Lower lobe of right lung (tissue), 2 donors: ENCODE data around the gene FNIP2. TPM values are rescaled to one million over a fixed set of nuclear protein-coding genes. Genes with fewer than 3 reads are reported as not detected.

Experiments used
- ATAC-seq, 2 donors: fragments of 200-7000 bp; cut with Tn5 transposase; one replicate each; pipeline ENCODE4 v1.9.1; 2020 to 2022; ENCODE audit warnings: mild to moderate bottlenecking in 2 of 2, moderate library complexity in 2 of 2
- DNase-seq: peaks from one replicate; pipeline ENCODE4 v3.0.0-alpha.2; 2020
- H3K27ac ChIP-seq: fragments of 200-600 bp; one replicate; pipeline ENCODE4 v1.8.0; 2022
- H3K27me3 ChIP-seq: fragments of 200-600 bp; one replicate; pipeline ENCODE4 v1.8.0; 2022; ENCODE audit warnings: low read depth
- H3K36me3 ChIP-seq: fragments of 200-600 bp; one replicate; pipeline ENCODE4 v1.8.0; 2022; ENCODE audit warnings: mild to moderate bottlenecking
- H3K4me1 ChIP-seq: fragments of 200-600 bp; one replicate; pipeline ENCODE4 v1.8.0; 2022
- H3K4me3 ChIP-seq: fragments of 200-600 bp; one replicate; pipeline ENCODE4 v1.8.0; 2022; ENCODE audit warnings: mild to moderate bottlenecking
- H3K9me3 ChIP-seq: fragments of 200-600 bp; one replicate; pipeline ENCODE4 v1.8.0; 2022
- intact Hi-C: fragments of 100-400 bp; cut with DNase I; formaldehyde crosslinking; loops from one replicate; pipeline ENCODE4 v1.11.0; 2022
- total RNA-seq: library from RNA; stranded (reverse); fragmentation: NEBNext Ultra II Directional; extraction: Animal tissue kit (Norgen Biotek cat#: 25700); gene quantifications from one replicate; pipeline ENCODE4 v1.2.1, GENCODE V29; 2021
- TF ChIP-seq, protein P1 (sequence below): fragments of 200-600 bp; IDR thresholded peaks from one replicate; pipeline ENCODE4 v1.8.0; 2022; ENCODE audit warnings: antibody characterized with exemption, mild to moderate bottlenecking
- donor health status: DM: no; HTN: yes; CAD: no; lungs with severe emphysema.

The FNIP2 gene
- total RNA-seq, 1 donor from 2014 or later, result 90.7 TPM

DNA sequence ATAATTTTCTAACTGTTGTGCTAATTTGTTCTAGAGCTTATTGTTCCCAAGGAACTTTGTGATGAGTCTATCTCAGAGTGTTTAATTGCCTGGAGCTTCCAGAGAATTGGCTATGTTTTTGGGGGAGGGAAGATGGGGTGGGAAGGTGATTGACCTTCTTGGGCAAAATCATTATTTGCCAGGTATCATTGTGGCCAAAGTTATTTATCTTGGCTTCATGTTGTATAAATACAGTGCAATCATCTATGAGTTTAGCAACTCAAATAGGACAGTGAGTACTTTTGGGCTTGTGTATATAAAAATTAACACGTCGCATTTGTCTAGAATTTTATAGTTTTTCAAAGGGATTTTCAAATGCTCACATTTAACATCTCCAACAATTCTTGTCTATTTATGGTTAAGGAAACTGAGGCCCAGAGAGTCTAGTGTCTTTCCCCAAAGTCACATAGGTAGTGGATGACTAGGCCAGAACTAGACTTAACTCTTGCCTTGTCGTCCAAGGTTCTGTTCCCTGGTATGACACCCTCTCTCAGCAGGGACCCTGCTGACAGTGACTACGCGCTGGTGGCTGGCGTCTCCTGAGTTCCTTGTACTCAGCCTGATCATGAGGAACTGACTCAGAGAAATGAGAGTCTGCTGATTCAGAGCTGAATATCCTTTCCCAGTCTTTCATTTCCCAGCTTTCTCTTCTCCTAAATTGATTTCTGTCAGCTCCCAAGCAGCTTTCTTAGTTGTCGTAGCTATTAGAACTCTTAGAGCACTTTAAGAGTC lies 27.7 kb downstream of the FNIP2 start:
- no peak overlapping the region for H3K27ac ChIP-seq
- peaks cover 36% of the 10 kb centered on the region for H3K4me1 ChIP-seq
- ATAC-seq (peak; percentile 42 to 57), DNase-seq (peak; percentile 60)
- no peaks in the 10 kb centered on the region for H3K9me3 ChIP-seq
- H3K4me3 ChIP-seq, result no peak overlapping the region
- H3K27me3 ChIP-seq, result no peaks in the 10 kb centered on the region
- TF ChIP-seq, protein P1, sequence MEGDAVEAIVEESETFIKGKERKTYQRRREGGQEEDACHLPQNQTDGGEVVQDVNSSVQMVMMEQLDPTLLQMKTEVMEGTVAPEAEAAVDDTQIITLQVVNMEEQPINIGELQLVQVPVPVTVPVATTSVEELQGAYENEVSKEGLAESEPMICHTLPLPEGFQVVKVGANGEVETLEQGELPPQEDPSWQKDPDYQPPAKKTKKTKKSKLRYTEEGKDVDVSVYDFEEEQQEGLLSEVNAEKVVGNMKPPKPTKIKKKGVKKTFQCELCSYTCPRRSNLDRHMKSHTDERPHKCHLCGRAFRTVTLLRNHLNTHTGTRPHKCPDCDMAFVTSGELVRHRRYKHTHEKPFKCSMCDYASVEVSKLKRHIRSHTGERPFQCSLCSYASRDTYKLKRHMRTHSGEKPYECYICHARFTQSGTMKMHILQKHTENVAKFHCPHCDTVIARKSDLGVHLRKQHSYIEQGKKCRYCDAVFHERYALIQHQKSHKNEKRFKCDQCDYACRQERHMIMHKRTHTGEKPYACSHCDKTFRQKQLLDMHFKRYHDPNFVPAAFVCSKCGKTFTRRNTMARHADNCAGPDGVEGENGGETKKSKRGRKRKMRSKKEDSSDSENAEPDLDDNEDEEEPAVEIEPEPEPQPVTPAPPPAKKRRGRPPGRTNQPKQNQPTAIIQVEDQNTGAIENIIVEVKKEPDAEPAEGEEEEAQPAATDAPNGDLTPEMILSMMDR, result no peak
- intact Hi-C loops, result no loop called here
- no peaks in the 10 kb centered on the region for H3K36me3 ChIP-seq

DNA sequence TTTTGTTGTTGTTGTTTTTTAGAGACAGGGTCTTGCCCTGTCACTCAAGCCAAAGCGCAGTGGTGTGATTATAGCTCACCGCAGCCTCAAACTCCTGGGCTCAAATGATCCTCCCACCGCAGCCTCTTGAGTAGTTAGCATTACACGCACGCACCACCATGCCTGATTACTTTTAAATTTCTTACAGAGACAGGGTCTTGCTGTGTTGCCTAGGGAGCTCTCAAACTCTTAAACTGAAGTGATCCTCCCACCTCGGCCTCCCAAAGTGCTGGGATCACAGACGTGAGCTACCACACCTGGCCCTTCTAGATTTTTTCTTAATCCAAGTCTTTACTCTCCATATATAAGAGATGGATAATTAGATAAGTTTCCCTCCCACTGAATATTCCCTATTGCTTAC lies 29.2 kb downstream of the FNIP2 start:
- Histone ChIP-seq H3K36me3 (no peaks in the 10 kb centered on the region), H3K9me3 (no peaks in the 10 kb centered on the region), H3K27me3 (no peaks in the 10 kb centered on the region), H3K27ac (no peak overlapping the region), H3K4me1 (peaks cover 34% of the 10 kb centered on the region), H3K4me3 (no peak overlapping the region)
- TF ChIP-seq, protein P1, result no peak
- ATAC-seq, result no peak
- intact Hi-C loops, result no loop called here
- no peak for DNase-seq

DNA sequence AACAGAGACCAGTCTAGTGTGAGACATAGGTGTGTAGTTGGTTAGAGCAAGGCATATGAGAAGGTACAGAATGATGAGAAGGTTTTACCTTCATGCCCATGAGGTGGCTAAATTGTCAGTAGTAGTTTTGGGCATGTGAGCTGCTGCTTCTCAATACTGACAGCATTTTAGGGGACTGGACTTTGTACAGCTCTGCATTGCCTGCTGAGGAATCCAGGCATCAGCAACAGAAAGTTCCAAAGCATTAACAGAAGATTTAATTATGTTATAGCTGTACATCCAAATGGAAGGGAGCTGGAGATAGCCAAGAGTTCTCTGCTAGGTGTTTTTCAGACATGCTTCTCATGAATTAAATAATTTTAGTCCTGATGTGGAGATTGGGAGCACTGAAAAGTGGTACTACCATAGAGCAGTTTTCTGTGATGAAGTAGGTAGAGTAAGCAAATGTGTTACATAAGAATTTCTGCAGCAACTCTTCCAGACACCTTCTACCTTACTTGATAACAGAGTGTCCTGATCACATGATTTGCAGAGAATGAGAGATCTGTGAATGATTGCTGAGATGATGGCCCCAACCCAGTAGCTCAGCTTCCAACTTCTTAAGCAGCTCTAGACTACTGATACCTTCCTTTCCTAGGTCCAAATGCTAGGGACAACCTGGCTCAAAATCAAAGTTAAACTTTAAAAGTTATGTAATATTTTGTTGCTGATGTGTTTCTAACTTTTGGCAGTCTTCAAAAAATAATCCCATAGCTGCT lies 30.4 kb downstream of the FNIP2 start:
- no peak for DNase-seq
- no peaks in the 10 kb centered on the region for H3K36me3 ChIP-seq
- intact Hi-C loops, result no loop called here
- peak in 1 of 2 donors; percentile 31 for ATAC-seq
- TF ChIP-seq, protein P1, result no peak
- no peaks in the 10 kb centered on the region for H3K9me3 ChIP-seq
- no peak overlapping the region for H3K27ac ChIP-seq
- H3K4me1 ChIP-seq, result peaks cover 40% of the 10 kb centered on the region
- H3K27me3 ChIP-seq, result no peaks in the 10 kb centered on the region
- no peak overlapping the region for H3K4me3 ChIP-seq

DNA sequence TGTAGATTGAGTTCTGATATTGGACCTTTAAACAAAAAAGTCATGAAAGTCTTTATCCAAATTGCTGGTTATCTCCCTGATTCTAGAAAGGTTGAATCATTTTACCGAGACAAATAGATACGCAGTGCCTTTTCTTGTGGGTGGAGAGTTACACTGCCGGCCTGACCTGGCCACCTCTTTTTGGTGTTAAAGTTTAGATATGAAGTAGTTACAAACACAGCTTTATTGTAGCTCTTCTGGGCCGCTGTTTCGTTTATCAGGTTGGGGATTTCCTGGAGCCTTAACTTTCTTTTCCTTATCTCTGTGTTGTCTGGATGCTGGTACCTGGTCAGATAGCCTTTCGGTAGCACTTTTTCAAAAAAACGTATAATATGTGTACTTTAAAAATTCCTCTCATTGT lies 31.0 kb downstream of the FNIP2 start:
- DNase-seq (no peak), ATAC-seq (peak in 1 of 2 donors; percentile 29)
- TF ChIP-seq, protein P1, result no peak
- no peak overlapping the region for H3K27ac ChIP-seq
- peaks cover 40% of the 10 kb centered on the region for H3K4me1 ChIP-seq
- H3K4me3 ChIP-seq, result no peak overlapping the region
- no peaks in the 10 kb centered on the region for H3K36me3 ChIP-seq
- H3K9me3 ChIP-seq, result no peaks in the 10 kb centered on the region
- no peaks in the 10 kb centered on the region for H3K27me3 ChIP-seq
- intact Hi-C loops, result no loop called here

DNA sequence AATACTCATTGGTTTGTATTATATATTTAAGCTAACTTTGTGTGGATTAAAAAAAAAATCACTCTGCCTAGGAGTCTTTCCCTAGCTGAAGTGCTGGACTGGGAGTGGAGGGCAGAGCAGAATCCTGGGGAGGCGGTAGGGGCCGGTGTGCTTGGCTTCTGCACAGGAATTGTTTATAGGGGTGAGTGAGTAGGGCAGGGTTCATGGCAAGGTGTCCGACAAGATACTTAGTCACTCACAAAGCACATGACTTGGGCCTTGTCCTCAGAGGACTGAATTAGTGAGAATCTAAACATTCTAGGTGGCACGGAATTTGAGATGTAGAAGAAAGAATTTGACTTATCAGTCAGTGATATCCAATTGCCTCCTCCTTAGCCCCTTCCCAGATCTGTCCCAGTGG lies 32.2 kb downstream of the FNIP2 start:
- DNase-seq (no peak), ATAC-seq (no peak)
- Histone ChIP-seq H3K9me3 (no peaks in the 10 kb centered on the region), H3K27me3 (no peaks in the 10 kb centered on the region), H3K4me1 (peaks cover 50% of the 10 kb centered on the region), H3K27ac (no peak overlapping the region), H3K4me3 (no peak overlapping the region), H3K36me3 (no peaks in the 10 kb centered on the region)
- intact Hi-C loops, result no loop called here
- TF ChIP-seq, protein P1, result no peak
